Measurements from ENCODE around the gene KCNQ1.

- TF ChIP-seq CTCF (IDR thresholded peaks at IDR 0.05) (no peak), POLR2A (IDR thresholded peaks at IDR 0.05) (no peak), EP300 (IDR thresholded peaks at IDR 0.05) (no peak)
Observed at GRCh38 chr11:2422461-2423156, 22.2 kb upstream of the KCNQ1 start.

All from upper lobe of left lung (tissue), 4 donors.